Activated T-cell treated with anti-CD3 and anti-CD28 coated beads, Interleukin-2, amount 50 U/mL, for 24 hours (primary cell): ENCODE data around the gene AGPAT4.
"Not testable (repeated sequence)": the region's sequence is repeated elsewhere in the genome, so short reads cannot be mapped to it uniquely, and the experiment has no call there.

Experiments
- DNase-seq: peaks from one replicate; pipeline ENCODE4 v3.0.0-alpha.2; 2020
- H3K27ac Mint-ChIP-seq: 2 replicates; pipeline ENCODE4 v1.8.0; 2020; ENCODE audit warnings: mild to moderate bottlenecking, mixed read lengths
- H3K27me3 Mint-ChIP-seq: 2 replicates; pipeline ENCODE4 v1.8.0; 2020; ENCODE audit warnings: mixed read lengths
- H3K36me3 Mint-ChIP-seq: 2 replicates; pipeline ENCODE4 v1.8.0; 2020; ENCODE audit warnings: low read depth, mixed read lengths
- H3K4me1 Mint-ChIP-seq: 2 replicates; pipeline ENCODE4 v1.8.0; 2020; ENCODE audit warnings: low read depth, mixed read lengths
- H3K4me3 Mint-ChIP-seq: 2 replicates; pipeline ENCODE4 v1.8.0; 2020; ENCODE audit warnings: mild to moderate bottlenecking, moderate library complexity, mixed read lengths
- H3K9me3 Mint-ChIP-seq: 2 replicates; pipeline ENCODE4 v1.8.0; 2020; ENCODE audit warnings: mixed read lengths

AGPAT4 gene

DNA sequence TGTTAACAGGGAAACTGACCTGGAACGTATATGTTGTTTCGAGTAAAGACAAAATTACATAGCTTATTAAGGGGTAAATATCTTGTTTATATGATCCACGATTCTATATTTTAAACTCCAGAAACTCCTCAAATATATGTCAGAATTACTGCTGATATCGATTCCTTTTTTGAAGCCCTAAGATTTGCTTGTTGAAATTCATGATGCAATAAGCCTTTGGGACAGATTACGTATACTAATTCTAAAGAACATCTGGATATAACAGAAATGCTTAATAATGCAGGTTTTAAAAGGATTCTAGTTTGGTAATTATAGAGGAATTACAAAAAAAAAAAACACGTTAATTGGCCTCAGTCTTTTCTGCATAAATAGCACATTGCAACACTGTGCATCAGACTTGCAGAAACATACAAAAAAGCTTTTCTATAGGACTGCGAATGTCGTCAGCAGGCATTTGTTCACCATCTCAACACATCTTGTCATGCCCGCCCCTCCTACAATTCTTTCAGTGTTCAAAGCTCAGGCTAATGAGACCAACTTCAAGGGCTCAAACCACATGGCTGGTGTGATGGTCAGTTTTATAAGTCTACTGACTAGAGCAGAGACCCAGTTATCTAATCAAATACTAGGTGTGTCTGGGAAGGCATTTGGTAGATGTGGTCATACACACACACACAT, 74.9 kb downstream of the AGPAT4 start:
- no peak for DNase-seq
- no peaks in the 10 kb centered on the region for H3K36me3 Mint-ChIP-seq
- H3K9me3 Mint-ChIP-seq = peaks cover 2% of the 10 kb centered on the region
- no peaks in the 10 kb centered on the region for H3K27me3 Mint-ChIP-seq
- H3K27ac Mint-ChIP-seq = no peak overlapping the region
- no peaks in the 10 kb centered on the region for H3K4me1 Mint-ChIP-seq
- no peak overlapping the region for H3K4me3 Mint-ChIP-seq

DNA sequence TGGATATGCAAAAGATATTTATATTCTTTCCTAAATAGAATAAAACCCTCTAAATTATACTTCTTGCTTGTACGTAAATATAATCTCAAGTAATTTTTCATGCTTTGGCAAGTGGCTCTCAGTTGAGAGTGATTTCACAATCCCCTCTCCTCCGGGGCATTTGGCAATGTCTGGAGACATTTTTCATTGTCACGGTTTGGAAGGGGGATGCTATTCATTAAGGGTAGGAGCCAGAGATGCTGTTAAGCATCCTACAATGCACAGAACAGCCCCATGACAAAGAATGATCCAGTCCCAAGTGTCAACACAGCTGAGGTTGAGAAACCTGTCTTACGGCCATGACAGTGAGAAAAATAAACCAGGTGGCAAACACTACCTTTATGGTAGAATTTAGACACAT, 75.7 kb downstream of the AGPAT4 start:
- no peak for DNase-seq
- Mint-ChIP-seq H3K27ac (no peak overlapping the region), H3K36me3 (no peaks in the 10 kb centered on the region), H3K4me3 (no peak overlapping the region), H3K27me3 (no peaks in the 10 kb centered on the region), H3K4me1 (no peaks in the 10 kb centered on the region), H3K9me3 (peaks cover 2% of the 10 kb centered on the region)

DNA sequence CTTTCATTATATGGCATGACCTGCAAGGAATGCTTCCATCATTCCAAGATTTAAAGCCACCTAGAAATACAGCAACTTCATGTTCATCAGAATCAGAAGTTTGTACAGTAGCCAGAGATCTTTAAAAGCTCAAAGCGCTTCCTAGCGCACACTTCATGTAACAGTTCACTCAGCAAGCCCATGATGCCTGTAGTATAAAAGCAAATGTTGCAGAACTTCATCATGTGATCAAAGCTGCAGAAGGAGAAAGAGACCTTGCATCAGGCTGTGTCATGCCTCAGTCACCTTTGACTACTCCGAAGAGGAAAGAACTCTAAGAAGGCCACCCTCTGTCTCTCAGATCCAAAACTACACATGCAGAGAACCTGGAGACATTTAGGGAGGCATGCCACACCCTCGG, 78.5 kb downstream of the AGPAT4 start:
- peaks cover 5% of the 10 kb centered on the region for H3K9me3 Mint-ChIP-seq
- no peaks in the 10 kb centered on the region for H3K36me3 Mint-ChIP-seq
- no peak overlapping the region for H3K27ac Mint-ChIP-seq
- no peak for DNase-seq
- no peaks in the 10 kb centered on the region for H3K4me1 Mint-ChIP-seq
- H3K27me3 Mint-ChIP-seq = no peaks in the 10 kb centered on the region
- no peak overlapping the region for H3K4me3 Mint-ChIP-seq

DNA sequence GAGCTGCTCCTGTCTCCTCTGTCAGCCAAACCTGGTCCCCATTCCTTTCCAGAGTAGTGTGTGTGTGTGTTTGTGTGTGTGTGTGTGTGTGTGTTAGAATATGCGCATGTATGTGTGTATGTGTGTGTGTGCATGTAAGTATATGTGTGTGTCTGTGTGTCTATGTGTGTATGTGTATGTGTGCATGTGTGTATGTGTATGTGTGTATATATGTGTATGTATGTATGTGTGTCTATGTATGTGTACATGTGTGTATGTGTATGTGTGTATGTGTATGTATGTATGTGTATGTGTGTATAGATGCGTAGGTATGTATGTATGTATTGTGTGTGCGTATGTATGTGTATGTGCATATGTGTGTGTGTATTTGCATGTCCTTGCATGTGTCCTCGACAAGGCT, 79.5 kb downstream of the AGPAT4 start:
- Mint-ChIP-seq H3K36me3 (no peaks in the 10 kb centered on the region), H3K4me3 (no peak overlapping the region), H3K27me3 (no peaks in the 10 kb centered on the region), H3K9me3 (peaks cover 5% of the 10 kb centered on the region), H3K4me1 (no peaks in the 10 kb centered on the region), H3K27ac (no peak overlapping the region)
- no peak for DNase-seq

DNA sequence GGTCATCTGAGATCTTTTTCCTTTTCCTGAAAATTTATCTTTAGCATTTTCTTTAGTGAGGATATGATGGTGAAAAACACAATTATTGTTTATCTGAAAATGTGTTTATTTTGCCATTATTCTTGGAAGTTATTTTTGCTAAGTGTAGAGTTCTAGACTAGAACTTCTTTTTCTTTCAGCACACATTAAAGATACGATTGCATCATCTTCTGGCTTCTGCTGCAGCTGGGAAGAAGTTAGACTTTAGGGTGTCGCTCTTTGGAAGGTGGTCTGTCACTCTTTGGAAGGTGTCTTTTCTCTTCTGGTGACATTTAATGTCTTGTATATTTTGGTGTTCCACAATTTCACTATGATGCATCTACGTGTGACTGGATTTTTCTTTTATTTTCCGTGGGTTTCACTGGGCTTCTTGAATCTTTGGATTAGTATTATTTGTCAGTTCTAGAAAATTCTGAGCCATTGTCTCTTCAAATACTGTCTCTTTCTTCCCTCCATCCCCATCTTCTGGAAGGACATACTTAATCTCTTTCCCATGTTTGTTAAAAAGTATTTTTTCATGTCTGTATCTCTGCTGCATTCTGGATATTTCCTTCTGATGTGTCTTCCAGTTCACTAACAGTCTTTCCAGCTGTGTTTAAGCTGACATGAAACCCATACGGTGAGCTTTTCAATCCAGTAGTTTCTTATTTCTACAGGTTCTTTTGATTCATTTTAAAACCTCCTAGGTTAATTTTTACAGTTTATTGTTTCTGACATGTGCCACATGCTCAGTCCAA, 81.0 kb downstream of the AGPAT4 start:
- no peak for DNase-seq
- no peak overlapping the region for H3K27ac Mint-ChIP-seq
- peaks cover 5% of the 10 kb centered on the region for H3K9me3 Mint-ChIP-seq
- no peak overlapping the region for H3K4me3 Mint-ChIP-seq
- no peaks in the 10 kb centered on the region for H3K4me1 Mint-ChIP-seq
- no peaks in the 10 kb centered on the region for H3K36me3 Mint-ChIP-seq
- H3K27me3 Mint-ChIP-seq = no peaks in the 10 kb centered on the region

DNA sequence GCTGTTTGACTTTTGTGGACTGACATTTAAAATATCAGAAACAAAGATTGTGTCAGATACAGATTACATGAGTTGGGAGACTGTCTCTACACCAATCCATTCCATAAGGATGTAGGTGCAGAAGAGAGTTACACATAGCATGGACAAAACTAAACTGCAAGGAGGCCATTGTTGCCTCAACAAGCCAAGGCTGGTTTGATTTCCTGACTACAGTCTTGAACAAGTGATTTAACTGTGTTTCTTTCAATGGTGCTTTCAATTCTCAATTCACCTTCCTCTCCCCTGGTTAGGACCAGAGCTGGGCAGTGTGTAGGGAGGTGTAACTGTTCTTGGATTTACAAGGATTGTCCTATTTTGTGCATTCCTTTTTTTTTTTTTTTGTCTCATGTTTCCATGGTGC, 82.2 kb downstream of the AGPAT4 start:
- Mint-ChIP-seq H3K27ac (no peak overlapping the region), H3K9me3 (peaks cover 5% of the 10 kb centered on the region), H3K27me3 (no peaks in the 10 kb centered on the region), H3K4me1 (no peaks in the 10 kb centered on the region), H3K36me3 (peaks cover 6% of the 10 kb centered on the region), H3K4me3 (no peak overlapping the region)
- DNase-seq = no peak

DNA sequence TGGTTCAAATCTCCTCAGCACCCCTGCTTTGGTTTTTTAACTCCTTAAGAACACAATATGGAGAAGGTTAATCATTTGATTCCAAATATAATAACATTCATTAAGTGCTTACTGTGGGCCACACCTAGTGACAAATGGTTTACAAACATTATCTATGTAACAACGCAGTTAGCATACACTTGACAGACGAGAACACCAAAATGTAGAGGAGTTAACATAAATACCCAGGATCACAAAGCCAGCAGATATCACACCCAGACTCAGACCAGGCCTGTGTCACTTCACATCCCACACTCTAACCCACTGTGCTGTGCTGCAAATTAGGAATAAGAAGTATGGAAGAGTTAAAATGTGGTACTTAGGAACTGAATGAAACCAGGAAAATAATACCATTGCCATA, 82.9 kb downstream of the AGPAT4 start:
- peaks cover 5% of the 10 kb centered on the region for H3K9me3 Mint-ChIP-seq
- H3K27ac Mint-ChIP-seq = no peak overlapping the region
- H3K4me1 Mint-ChIP-seq = no peaks in the 10 kb centered on the region
- no peaks in the 10 kb centered on the region for H3K27me3 Mint-ChIP-seq
- DNase-seq = no peak
- H3K36me3 Mint-ChIP-seq = peaks cover 10% of the 10 kb centered on the region
- no peak overlapping the region for H3K4me3 Mint-ChIP-seq

DNA sequence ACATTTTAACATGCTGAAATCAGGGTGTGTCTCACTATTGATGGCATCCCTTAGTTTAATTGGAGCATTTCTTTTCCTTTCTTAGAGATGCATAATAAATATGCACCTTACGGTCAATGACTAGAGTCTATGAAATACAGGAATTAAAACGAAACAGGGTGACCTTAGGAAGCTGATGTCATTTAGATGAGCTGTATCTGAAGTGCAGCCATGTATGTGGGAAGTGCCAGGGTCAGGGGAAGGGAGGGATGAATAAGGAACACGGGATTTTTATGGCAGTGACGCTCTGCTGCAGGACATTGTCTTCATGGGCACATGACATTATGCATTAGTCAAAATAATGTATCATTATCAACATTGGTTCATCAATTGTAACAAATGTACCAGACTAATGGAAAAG, 84.0 kb downstream of the AGPAT4 start:
- peaks cover 5% of the 10 kb centered on the region for H3K9me3 Mint-ChIP-seq
- H3K36me3 Mint-ChIP-seq = peaks cover 10% of the 10 kb centered on the region
- H3K27ac Mint-ChIP-seq = no peak overlapping the region
- H3K4me3 Mint-ChIP-seq = no peak overlapping the region
- no peaks in the 10 kb centered on the region for H3K27me3 Mint-ChIP-seq
- no peak for DNase-seq
- H3K4me1 Mint-ChIP-seq = no peaks in the 10 kb centered on the region

DNA sequence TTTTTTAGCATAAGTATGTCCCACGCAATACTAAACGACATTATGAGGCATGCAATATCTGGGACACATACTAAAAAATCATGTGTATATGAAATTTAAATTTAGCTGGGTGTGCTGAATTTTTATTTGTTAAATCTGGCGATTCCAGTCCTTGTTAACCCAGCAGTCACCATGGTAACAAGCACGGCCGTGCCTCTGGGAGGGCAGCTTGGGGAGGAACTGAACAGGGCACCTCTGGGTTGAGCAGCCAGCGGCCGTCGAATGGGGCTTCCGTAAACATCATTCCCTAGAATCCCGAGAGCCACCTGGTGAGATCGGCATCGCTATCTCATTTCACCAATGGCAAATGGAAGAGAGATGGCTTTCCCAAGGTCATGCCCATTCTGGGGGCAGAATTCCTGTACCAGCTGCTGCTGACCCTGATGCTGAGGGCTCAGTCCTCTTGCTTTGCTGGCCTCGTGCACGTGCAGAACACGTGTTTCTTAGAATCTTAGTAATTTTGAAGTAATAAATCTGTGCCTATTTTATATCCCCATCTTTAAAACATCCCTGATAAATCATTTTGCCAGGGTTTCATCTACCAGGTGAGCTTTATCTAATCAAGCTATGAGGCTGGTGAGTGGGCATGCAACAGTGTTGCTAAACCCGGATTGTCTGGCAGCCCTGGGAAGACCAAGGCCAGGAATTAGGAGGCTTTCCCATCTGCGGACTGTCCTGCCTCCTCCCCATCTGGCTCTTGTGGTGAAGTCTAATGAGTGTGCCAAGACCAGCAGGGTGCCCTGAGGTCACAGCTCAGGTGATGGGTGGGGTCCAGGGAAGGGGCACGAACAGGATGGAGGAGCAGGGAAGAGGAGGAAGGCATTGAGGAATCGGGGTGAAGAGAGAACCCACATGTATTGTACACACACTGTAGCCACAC, 85.1 kb downstream of the AGPAT4 start:
- Mint-ChIP-seq H3K36me3 (peaks cover 10% of the 10 kb centered on the region), H3K4me1 (no peaks in the 10 kb centered on the region), H3K27me3 (no peaks in the 10 kb centered on the region), H3K4me3 (no peak overlapping the region), H3K27ac (no peak overlapping the region), H3K9me3 (peaks cover 2% of the 10 kb centered on the region)
- DNase-seq = no peak

DNA sequence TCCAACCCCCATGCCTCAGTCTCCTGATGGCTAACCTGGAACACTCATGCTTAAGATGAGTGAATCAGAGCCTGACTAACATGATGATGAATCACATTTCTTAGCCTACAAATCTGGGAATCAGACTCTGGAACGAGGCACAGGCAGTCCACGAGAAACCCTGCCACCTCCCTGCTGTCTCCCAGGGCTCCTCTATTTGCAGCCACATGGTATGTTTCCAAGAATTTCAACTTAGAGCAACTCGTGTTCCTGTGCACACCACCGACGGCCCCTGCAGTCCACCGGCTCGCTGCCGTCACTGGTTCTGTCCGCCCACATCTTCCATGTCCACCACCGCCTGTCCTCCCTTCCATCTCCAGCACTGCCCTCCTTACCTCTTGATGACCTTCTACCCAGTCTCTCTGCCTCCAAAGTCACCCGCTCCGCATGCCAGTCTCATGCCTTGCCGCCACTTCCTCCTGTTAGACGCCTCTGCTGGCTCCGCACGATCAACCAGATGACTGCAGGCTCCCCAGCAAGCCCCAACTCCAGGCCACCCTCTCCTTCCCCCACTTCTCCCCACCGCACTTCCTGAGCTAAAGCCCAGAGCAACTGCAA, 87.6 kb downstream of the AGPAT4 start:
- H3K27me3 Mint-ChIP-seq = no peaks in the 10 kb centered on the region
- H3K4me3 Mint-ChIP-seq = no peak overlapping the region
- H3K36me3 Mint-ChIP-seq = peaks cover 12% of the 10 kb centered on the region
- peaks cover 2% of the 10 kb centered on the region for H3K9me3 Mint-ChIP-seq
- no peak overlapping the region for H3K27ac Mint-ChIP-seq
- DNase-seq = no peak
- H3K4me1 Mint-ChIP-seq = no peaks in the 10 kb centered on the region

DNA sequence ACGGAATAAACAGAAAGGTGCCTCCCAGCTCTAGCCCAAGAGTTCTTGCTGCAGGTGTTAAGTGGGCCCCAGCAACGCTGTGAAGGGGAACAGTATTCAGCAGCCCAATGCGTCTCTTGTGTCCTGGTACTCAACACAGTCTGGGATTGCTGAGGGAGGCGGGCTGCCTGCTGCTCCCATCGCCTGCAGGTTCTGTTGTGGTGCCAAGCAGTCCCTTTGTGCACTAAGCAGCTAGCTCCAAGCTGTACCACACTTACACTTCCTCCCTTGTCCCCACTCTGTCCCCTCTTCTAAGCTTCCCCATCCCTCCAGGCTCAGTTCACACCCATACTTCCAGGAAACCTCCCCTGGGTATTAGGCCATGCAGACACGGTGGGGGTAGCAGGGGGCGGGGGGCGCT, 92.7 kb downstream of the AGPAT4 start:
- Mint-ChIP-seq H3K27me3 (no peaks in the 10 kb centered on the region), H3K9me3 (peaks cover 10% of the 10 kb centered on the region), H3K27ac (no peak overlapping the region), H3K4me1 (no peaks in the 10 kb centered on the region), H3K36me3 (peaks cover 28% of the 10 kb centered on the region), H3K4me3 (no peak overlapping the region)
- no peak for DNase-seq

DNA sequence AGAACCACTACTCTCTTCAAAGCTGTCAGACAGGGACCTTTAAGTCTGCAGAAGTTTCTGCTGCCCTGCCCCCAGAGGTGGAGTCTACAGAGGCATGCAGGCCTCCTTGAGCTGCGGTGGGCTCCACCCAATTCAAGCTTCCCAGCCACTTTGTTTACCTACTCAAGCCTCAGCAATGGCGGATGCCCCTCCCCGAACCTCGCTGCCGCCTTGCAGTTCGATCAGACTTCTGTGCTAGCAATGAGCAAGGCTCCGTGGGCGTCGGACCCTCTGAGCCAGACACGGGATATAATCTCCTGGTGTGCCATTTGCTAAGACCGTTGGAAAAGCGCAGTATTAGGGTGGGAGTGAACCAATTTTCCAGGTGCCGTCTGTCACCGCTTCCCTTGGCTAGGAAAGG, 95.7 kb downstream of the AGPAT4 start:
- not testable (repeated sequence) for H3K27me3 Mint-ChIP-seq, H3K4me1 Mint-ChIP-seq, DNase-seq, H3K4me3 Mint-ChIP-seq, H3K27ac Mint-ChIP-seq
- peaks cover 23% of the 10 kb centered on the region for H3K9me3 Mint-ChIP-seq
- H3K36me3 Mint-ChIP-seq = peaks cover 28% of the 10 kb centered on the region

DNA sequence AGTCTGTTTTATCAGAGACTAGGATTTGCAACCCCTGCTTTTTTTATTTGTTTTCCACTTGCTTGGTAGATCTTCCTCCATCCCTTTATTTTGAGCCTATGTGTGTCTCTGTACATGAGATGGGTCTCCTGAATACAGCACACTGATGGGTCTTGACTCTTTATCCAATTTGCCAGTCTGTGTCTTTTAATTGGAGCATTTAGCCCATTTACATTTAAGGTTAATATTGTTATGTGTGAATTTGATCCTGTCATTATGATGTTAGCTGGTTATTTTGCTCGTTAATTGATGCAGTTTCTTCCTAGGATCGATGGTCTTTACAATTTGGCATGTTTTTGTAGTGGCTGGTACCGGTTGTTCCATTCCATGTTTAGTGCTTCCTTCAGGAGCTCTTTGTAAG, 97.4 kb downstream of the AGPAT4 start:
- H3K4me1 Mint-ChIP-seq, DNase-seq, H3K27ac Mint-ChIP-seq, H3K4me3 Mint-ChIP-seq, H3K27me3 Mint-ChIP-seq: not testable (repeated sequence)
- Mint-ChIP-seq H3K9me3 (peaks cover 23% of the 10 kb centered on the region), H3K36me3 (peaks cover 26% of the 10 kb centered on the region)

DNA sequence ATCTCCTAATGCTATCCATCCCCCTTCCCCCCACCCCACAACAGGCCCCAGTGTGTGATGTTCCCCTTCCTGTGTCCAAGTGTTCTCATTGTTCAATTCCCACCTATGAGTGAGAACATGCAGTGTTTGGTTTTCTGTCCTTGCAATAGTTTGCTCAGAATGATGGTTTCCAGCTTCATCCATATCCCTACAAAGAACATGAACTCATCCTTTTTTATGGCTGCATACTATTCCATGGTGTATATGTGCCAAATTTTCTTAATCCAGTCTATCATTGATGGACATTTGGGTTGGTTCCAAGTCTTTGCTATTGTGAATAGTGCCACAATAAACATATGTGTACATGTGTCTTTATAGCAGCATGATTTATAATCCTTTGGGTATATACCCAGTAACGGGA, 101.1 kb downstream of the AGPAT4 start:
- not testable (repeated sequence) for H3K27ac Mint-ChIP-seq, H3K4me3 Mint-ChIP-seq, H3K36me3 Mint-ChIP-seq, H3K4me1 Mint-ChIP-seq, H3K27me3 Mint-ChIP-seq, DNase-seq
- H3K9me3 Mint-ChIP-seq = peaks cover 16% of the 10 kb centered on the region
